Ascending aorta (tissue), 2 donors: ENCODE results near the gene TRAIP. TPM values are rescaled to one million over a fixed set of nuclear protein-coding genes. Genes with fewer than 3 reads are reported as not detected.

ENCODE experiments used
- DNase-seq, 2 donors: peaks; one replicate each; pipeline ENCODE4 v3.0.0-alpha.2; 2019; ENCODE audit warnings: low spot score in 2 of 2
- H3K27ac ChIP-seq, 2 donors: fragments of 200-600 bp; sonication (generic); one replicate each; pipeline ENCODE4 v1.5.1; 2016 to 2017; ENCODE audit warnings: mild to moderate bottlenecking in 1 of 2
- H3K27me3 ChIP-seq: fragments of 200-600 bp; sonication (generic); one replicate; pipeline ENCODE4 v1.5.1; 2017
- H3K36me3 ChIP-seq, 2 donors: fragments of 200-600 bp; sonication (generic); one replicate each; pipeline ENCODE4 v1.5.1; 2016
- H3K4me1 ChIP-seq, 2 donors: fragments of 200-600 bp; sonication (generic); one replicate each; pipeline ENCODE4 v1.5.1; 2016 to 2017; ENCODE audit warnings: mild to moderate bottlenecking in 1 of 2
- H3K4me3 ChIP-seq, 2 donors: fragments of 200-600 bp; sonication (generic); one replicate each; pipeline ENCODE4 v1.5.1; 2016 to 2017; ENCODE audit warnings: mild to moderate bottlenecking in 1 of 2
- H3K9me3 ChIP-seq, 2 donors: fragments of 200-600 bp; sonication (generic); one replicate each; pipeline ENCODE4 v1.5.1; 2016
- intact Hi-C: fragments of 100-400 bp; cut with DNase I; formaldehyde crosslinking; loops from one replicate; pipeline ENCODE4 v1.15.1; 2023
- total RNA-seq: library from RNA; depleted of rRNA; stranded (reverse); fragments of >200 nt; gene quantifications from one replicate; pipeline ENCODE4 v1.1.0, GENCODE V29; 2016
- TF ChIP-seq, protein P1 (sequence below), 3 experiments: fragments of 200-600 bp in 2 of 3; fragments of 450-650 bp in 1 of 3; sonication (generic) in 2 of 3; IDR thresholded peaks; one replicate each; pipeline ENCODE4 v1.5.1; 2016 to 2019; ENCODE audit warnings: antibody characterized with exemption in 3 of 3, mild to moderate bottlenecking in 1 of 3, moderate library complexity in 1 of 3

Gene TRAIP
- total RNA-seq, 1 donor from 2014 or later = not detected

DNA sequence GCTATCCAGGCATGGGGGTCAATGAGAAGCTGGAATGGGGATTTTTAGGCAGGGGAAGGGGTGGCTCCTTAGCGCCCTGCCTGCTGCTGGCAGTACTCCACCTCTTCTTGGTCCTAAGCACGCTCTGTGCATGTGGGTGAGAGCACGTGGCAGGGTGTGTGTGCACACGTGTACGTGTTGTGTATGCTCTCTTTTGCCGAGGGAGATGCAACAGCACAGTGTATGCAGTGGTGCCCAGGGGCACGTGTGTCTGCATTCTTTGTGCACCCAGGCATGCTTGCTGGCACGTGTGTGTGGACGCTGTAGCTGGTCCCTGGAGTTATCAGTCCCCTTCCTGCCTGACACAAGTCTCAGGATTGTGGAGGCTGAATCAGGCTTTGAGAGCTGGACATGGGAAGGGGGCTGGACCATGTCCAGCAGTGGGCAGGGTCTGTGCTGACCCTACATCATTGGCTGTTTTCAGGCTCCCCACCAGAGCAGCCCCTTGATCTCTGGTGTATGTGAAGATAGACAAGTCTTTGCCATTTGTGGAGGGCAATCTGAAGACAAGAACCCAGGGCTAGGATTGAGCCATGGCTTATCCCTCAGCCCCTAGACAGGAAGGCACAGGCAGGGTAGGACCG lies 15.3 kb upstream of the TRAIP start:
- TF ChIP-seq, protein P1, sequence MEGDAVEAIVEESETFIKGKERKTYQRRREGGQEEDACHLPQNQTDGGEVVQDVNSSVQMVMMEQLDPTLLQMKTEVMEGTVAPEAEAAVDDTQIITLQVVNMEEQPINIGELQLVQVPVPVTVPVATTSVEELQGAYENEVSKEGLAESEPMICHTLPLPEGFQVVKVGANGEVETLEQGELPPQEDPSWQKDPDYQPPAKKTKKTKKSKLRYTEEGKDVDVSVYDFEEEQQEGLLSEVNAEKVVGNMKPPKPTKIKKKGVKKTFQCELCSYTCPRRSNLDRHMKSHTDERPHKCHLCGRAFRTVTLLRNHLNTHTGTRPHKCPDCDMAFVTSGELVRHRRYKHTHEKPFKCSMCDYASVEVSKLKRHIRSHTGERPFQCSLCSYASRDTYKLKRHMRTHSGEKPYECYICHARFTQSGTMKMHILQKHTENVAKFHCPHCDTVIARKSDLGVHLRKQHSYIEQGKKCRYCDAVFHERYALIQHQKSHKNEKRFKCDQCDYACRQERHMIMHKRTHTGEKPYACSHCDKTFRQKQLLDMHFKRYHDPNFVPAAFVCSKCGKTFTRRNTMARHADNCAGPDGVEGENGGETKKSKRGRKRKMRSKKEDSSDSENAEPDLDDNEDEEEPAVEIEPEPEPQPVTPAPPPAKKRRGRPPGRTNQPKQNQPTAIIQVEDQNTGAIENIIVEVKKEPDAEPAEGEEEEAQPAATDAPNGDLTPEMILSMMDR (IDR thresholded peaks at IDR 0.05) = no peak
- Histone ChIP-seq H3K4me3 (no peak overlapping the region), H3K36me3 (no peaks in the 10 kb centered on the region), H3K9me3 (no peaks in the 10 kb centered on the region), H3K27ac (no peak overlapping the region), H3K4me1 (peaks cover 7 to 10% of the 10 kb centered on the region in 2 donors), H3K27me3 (peaks cover 10% of the 10 kb centered on the region)
- DNase-seq = no peak
- intact Hi-C loops = no loop called here

- TF ChIP-seq, protein P1 (IDR thresholded peaks at IDR 0.05) = no peak
- intact Hi-C loops = no loop called here
- no peak within 1 kb of the TSS for H3K27ac ChIP-seq
- peaks cover 10% of the 10 kb centered on the region for H3K27me3 ChIP-seq
- no peak for DNase-seq
- H3K9me3 ChIP-seq = no peaks in the 10 kb centered on the region
- H3K4me3 ChIP-seq = peak within 1 kb of the TSS; percentile 50 to 53
- no peaks in the 10 kb centered on the region for H3K36me3 ChIP-seq
- H3K4me1 ChIP-seq = peaks cover 7 to 10% of the 10 kb centered on the region in 2 donors
Measured at GRCh38 chr3:49869525-49870126, 13.3 kb upstream of the TRAIP start, which contains the start of gene CAMKV. Gene CAMKV, minus strand, starts transcription at chr3:49869906. Its CDS starts 7,518 bp downstream, at chr3:49862388.

DNA sequence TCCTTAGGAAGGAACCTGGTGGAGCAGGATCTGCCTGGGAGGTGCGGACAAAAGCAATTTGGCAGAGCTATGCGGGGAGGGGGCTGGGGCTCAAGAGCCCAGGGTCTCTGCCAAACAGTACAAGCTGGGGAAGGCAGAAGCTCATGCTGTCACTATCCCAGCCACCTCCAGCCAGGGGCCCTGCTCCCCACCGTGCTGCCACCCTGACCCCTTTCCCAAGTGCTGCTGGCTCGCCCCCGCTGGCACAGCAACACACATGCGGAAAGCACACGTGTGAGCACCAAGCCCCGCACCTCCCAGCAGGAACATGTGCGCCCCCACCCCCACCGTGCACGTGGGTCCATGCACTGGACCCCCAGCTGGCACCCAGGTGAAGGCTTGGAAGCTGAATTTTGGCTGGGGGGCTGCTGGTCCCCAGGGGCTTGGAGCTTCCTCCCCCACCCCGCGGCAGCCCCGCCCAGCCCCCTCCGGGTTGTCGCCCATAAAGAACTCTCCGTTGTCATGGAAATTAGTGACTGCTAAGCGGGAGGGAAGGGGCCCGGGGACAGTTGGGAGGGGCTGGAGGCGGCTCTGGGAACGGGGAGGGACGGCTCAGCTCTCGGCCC lies 12.6 kb upstream of the TRAIP start:
- H3K27ac ChIP-seq = no peak overlapping the region
- H3K9me3 ChIP-seq = no peaks in the 10 kb centered on the region
- peaks cover 7 to 10% of the 10 kb centered on the region in 2 donors for H3K4me1 ChIP-seq
- intact Hi-C loops = no loop called here
- no peaks in the 10 kb centered on the region for H3K36me3 ChIP-seq
- peaks cover 10% of the 10 kb centered on the region for H3K27me3 ChIP-seq
- DNase-seq = no peak
- TF ChIP-seq, protein P1 (IDR thresholded peaks at IDR 0.05) = no peak
- peak overlapping the region; percentile 50 to 53 for H3K4me3 ChIP-seq

DNA sequence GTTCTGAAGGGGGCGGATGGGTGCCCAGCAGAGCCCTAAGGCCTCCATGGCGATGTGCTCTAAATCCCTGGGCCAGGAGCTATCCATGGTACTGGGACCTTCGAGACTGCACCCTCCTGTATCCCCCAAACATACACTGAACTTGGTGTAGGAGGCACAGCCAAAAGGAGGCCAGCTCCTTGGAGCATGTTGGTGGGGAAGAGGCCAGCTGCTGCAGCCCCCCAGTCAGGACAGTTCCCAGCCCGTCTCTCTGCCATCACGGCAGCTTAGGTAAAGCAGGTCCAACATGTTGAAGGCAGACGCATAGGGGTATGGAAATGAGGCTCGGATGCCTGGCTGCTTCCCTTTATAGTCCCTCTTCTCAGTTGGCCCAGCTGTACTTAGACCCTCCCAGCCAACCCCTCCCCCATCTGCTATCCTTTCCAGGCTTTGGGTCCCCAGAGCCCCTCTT lies 11.5 kb upstream of the TRAIP start:
- H3K27ac ChIP-seq = no peak overlapping the region
- intact Hi-C loops = no loop called here
- H3K4me3 ChIP-seq = no peak overlapping the region
- peaks cover 7 to 10% of the 10 kb centered on the region in 2 donors for H3K4me1 ChIP-seq
- DNase-seq = no peak
- H3K27me3 ChIP-seq = peaks cover 10% of the 10 kb centered on the region
- H3K9me3 ChIP-seq = no peaks in the 10 kb centered on the region
- H3K36me3 ChIP-seq = no peaks in the 10 kb centered on the region
- TF ChIP-seq, protein P1 (IDR thresholded peaks at IDR 0.05) = no peak

DNA sequence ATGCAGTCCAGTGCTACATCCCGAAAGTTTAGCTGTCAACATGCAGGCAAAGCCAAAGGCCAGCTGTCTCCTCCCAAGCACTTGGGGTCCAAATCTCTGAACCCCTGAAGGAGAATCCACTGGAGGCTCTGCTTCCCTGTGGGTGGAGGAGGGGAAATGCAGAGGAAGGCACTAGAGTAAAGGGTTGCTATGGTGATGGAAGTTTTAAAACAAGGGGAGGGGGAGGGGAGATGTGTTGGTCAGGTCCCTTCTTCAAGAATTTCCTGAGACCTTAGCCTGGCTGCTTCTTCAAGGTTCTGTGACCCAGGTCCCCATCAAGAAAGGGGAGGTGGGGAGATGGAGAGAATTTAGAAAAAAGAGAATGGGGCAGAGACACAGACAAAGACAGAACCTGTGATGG lies 11.0 kb upstream of the TRAIP start:
- no peak overlapping the region for H3K4me3 ChIP-seq
- no peak overlapping the region for H3K27ac ChIP-seq
- H3K9me3 ChIP-seq = no peaks in the 10 kb centered on the region
- no peaks in the 10 kb centered on the region for H3K36me3 ChIP-seq
- TF ChIP-seq, protein P1 (IDR thresholded peaks at IDR 0.05) = no peak
- no peak for DNase-seq
- H3K27me3 ChIP-seq = peaks cover 10% of the 10 kb centered on the region
- intact Hi-C loops = no loop called here
- H3K4me1 ChIP-seq = peaks cover 7 to 10% of the 10 kb centered on the region in 2 donors
